ENCODE data around the gene PACS1.

Gene PACS1

DNA sequence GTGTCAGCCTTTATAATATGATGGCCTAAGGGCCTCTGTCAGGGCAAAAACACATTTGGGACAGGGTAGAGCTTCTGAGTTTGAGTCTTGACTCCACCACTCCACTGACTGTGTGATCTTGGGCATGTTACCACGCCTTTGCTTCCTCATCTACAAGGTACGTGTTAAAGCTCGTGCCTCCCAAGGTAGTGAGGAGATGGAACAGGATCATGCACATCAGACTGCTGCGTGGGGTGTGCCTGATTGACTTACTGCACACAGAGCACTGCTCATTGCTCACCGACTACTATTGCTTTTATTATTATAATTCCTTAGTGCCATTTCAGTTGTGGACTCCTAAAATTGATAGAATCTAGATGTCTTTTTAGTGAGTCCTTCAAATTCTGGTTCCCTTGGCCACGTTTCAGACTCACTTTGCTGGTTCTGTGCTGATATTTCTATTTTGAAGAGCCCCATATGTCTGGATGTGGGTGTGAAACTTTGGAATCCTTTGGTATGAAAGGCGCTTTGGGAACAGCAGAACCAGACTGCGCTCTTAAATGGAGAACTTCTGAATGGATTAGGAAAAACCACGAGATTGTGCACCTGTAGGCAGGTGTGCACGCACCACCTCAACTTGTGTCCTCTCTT is 154.3 kb downstream of the PACS1 start:
- no peak for DNase-seq (ENCODE audit: low read depth)

DNA sequence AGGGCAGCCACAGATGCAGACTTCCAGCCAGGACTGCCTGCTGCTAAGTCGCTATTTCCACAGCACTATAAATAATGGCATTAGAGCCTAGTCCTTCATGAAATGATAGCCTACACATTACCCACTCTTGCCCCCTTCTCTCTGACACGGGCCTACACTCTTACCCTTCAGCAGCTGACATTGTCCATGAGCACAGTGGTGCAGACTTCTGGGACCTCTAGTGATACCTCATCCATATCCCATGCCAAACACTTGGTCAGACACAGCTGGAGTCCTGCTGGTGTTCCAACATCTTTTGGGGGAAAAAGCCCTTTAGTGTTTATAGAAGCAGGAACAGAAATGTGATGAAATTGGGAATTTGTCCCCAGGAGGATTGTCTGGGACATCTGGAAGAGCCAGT is 155.0 kb downstream of the PACS1 start:
- no peak for DNase-seq (ENCODE audit: low read depth)

DNA sequence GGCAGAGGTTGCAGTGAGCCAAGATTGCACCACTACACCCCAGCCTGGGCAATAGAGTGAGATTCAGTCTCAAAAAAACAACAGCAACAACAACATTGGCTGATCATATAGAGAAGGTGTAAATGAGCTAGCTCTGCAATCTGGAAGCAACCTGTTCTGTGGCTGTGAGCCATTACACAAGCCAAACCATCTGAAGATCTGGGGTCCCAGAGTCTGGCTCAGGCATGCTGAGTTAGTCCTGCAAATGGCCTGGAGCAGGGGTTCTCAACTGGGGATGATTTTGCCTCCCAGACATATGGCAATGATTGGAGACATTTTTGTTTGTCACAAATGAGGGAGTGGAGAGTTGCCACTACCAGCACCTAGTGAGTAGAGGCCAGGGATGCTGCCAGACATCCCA is 156.0 kb downstream of the PACS1 start:
- no peak for DNase-seq (ENCODE audit: low read depth)

GRCh38 chr11:66227700-66228099 is 157.6 kb downstream of the PACS1 start:
- DNase-seq (ENCODE audit: low read depth) = no peak

DNA sequence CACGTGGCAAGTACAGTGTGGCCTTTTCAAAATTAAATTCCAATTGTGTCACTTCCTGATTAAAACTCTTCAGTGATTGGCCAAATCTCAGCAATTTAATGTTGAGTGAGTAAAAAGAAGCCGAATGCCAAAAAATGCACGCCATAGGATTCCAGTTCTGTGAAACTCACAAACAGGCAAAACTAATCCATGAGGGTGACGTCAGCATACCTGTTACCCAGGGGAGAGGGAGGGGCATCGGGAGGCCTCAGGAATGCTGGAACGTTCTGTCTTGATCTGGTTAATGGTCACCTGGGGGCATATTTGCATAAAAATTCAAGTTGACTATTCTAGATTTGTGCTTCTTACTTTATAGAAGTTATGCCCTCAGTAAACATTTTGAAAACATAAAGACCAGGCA is 158.4 kb downstream of the PACS1 start:
- no peak for DNase-seq (ENCODE audit: low read depth)

DNA sequence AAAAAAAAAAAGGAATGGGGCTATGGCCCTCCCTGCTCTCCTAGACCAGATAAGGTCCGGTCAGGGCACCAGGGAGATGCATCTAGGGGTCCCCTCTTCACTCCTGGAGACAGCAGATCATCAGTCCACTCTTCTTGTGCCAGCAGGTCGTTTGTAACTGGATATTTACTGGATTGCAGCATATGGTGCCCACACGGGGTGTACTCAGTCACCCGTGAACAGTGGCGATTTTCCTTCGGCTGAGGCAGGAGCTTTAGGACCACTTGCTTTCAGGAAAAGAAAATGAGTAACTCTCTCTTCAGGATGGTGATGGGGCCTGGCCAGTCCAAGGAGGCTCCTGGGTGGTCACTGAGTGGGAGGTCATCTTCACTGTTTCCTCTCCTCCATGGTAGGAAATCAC is 160.1 kb downstream of the PACS1 start:
- DNase-seq (ENCODE audit: low read depth) = no peak

- no peak for DNase-seq (ENCODE audit: low read depth)
Observed at GRCh38 chr11:66230978-66231377, 160.9 kb downstream of the PACS1 start.

- no peak for DNase-seq (ENCODE audit: low read depth)
Observed at GRCh38 chr11:66231561-66231960, 161.5 kb downstream of the PACS1 start.

DNA sequence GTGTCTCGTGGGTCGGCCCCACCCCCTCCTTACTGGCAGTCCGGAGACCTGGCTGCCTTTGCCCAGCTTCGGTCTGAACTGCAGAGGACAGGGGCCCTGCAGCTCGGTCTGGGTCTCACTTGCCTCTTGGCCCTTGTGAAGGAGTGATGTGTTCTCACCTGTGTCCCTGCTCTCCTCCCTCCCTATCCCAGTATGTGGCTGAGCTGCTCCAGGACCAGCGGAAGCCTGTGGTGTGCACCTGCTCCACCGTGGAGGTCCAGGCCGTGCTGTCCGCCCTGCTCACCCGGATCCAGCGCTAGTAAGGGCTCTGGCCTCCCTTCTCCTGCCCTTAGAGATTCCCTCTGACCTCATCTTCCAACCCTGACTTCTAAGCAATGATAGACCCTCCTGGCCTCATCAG is 162.7 kb downstream of the PACS1 start:
- DNase-seq (ENCODE audit: low read depth) = no peak

GRCh38 chr11:66233301-66233700 is 163.2 kb downstream of the PACS1 start:
- DNase-seq (ENCODE audit: low read depth) = no peak

- DNase-seq (ENCODE audit: low read depth) = no peak
Observed at GRCh38 chr11:66235141-66235540, 165.1 kb downstream of the PACS1 start.

DNA sequence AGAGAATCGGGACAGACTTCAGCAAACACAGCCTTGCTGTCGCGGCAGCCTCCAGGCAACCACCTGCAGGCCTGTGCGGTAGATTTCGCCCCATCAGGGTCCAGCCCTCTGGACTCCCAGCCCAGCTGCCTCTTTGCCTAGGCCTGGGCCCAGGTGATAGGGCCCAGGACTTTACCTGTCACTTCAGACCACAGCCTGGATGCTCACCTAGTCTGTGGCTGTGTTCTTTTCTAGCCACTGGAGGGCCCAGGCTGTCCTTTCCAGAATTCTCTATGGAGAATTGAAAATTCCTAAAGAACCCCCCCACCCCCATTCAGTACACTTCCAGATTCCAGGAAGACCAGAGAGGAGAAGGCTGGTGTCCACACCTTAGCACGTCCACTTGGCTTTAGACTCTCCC is 167.8 kb downstream of the PACS1 start:
- DNase-seq (ENCODE audit: low read depth) = no peak

DNA sequence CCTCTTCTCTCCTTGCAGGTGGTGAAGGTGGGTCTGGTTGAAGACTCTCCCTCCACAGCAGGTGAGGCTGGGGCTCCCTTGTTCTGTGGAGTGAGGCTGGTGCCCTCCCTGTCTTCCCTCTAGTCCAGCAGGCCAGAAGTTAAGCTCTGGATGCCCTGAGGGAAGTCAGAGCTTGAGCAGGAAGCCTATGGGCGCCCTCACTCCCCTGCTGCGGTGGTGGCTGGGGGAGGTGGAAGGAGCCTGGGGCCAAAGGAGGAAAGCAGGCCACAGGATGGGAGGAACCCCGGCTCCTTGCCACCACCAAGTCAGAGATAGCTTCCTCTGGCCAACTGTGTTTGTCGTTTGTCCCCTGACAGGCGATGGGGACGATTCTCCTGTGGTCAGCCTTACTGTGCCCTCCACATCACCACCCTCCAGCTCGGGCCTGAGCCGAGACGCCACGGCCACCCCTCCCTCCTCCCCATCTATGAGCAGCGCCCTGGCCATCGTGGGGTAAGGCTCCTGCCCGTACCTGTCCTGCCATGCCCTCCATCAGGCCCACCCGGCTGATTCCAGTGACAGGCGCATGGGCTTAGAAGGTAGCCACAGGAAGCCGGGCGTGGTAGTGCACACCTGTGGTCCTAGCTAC is 168.8 kb downstream of the PACS1 start:
- no peak for DNase-seq (ENCODE audit: low read depth)

DNA sequence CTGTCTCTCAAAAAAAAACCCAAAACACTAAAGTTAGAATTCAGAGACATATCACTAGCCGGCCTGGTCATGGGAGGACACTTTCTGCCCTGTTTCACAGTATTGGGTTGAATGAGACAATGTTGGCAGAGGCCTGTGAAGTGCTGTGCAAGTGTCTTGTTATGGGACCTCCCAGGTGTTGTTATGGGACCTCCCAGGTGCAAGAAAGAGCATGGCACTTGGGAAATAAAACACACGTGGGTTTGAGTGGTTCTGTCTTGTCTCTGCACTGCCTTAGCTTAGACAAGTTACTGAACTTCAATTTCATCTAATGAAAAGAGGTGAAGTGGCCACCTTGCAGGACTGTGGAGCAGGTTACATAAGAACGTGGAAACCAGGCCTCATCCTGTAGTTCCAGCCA is 169.4 kb downstream of the PACS1 start:
- no peak for DNase-seq (ENCODE audit: low read depth)

- DNase-seq (ENCODE audit: low read depth) = no peak
Observed at GRCh38 chr11:66239998-66240780, 170.1 kb downstream of the PACS1 start.

- no peak for DNase-seq (ENCODE audit: low read depth)
Observed at GRCh38 chr11:66240781-66241136, 170.7 kb downstream of the PACS1 start.

GRCh38 chr11:66242095-66242765 is 172.2 kb downstream of the PACS1 start:
- DNase-seq (ENCODE audit: low read depth) = no peak

DNA sequence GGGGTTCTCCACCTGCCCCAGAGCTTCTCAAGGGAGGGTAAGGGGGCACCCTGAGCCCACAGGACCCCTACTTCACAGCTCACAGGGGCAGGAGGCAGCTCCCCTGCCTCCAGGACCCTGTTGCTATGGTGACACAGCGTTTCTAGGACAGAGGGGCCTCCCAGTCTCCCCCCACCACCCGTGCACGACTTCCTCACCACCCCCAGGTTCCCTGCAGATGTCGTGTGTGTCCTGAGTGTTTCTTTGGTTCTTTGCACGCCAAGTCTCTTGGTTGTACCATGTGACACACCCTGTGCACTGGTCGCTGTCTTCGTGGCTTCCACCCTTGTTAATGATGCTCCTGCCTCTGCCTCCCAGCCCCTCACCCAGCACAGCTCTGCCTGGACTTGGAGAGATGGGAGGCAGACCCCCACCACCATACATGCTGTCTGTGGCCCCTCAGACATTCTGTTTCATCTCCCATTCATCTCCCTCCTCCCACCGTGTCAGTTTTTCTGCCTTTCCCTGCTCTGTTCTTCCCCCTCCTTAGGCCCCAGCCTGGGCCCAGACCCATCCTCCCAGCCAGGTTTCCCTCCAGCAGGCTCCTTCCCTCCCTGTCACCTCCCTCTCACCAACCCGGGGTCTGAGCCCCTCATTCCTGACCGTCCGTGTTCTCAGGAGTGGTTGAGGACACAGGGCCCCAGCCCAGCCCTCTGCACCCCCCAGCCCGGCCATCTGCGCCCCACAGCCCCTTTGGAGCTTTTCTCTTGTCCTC is 173.9 kb downstream of the PACS1 start:
- DNase-seq (ENCODE audit: low read depth) = no peak

- no peak for DNase-seq (ENCODE audit: low read depth)
Observed at GRCh38 chr11:66247295-66247694, 177.2 kb downstream of the PACS1 start.

DNA sequence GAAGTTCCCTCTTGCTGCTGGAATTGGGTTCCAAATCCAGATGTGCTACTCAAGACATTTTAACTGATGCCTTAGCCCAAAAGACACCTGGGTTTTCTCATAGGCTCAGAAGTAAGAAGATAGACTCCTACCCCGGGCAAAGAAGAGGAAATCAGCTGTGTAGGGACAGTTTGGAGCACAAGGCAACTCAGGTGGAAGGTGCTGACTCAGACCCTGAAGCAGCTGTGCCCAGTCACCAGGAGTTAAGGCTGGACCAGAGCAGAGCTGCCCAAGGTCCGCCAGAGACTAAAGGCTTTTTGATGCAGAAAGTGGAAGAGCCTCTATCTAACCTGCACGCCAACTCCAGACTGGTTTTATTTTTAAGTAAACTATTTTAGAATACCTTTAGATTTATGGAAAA is 177.7 kb downstream of the PACS1 start:
- DNase-seq (ENCODE audit: low read depth) = no peak

DNA sequence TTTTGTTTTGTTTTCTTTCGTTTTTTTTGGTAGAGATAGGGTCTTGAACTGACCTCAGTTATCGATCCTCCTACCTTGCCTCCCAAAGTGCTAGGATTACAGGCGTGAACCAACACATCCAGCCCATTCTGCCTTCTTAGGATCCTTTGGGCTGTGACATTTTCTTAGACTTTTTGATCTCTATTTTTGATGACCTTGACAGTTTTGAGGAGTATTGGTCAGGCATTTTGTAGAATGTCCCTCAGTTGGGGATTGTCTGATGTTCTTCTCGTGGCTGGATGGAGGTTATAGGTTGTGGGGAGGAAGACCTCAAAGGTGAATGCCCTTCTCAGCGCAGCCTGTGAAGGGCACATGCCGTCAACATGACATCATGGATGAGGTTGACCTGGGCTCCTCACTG is 178.8 kb downstream of the PACS1 start:
- no peak for DNase-seq (ENCODE audit: low read depth)

DNA sequence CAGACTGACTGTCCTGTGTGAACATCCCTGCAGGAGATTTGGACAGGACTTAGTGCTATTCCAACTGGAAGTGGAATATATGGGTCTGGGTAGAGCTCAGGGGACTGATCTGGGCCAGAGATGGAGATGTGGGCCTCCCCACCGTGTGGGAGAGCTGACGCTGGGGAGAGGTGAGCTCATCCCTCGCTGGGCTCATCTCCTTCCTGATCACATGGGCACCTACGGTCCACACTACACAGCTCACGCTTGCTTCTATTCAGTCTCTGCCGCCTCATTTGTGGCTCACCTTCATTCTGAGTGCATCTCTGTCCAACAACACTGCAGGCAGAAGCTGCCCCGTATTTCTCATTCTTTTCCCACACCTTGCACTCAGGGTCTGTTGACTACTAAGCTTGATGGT is 181.7 kb downstream of the PACS1 start:
- no peak for DNase-seq (ENCODE audit: low read depth)
